ENCODE data around the gene TRPM2.

Gene TRPM2

GRCh38 chr21:44365967-44366585 is 12.7 kb downstream of the TRPM2 start:
- TF ChIP-seq CTCF (IDR thresholded peaks at IDR 0.05; ENCODE audit: borderline replicate concordance, insufficient read depth, low read depth, low read length) = no peak

GRCh38 chr21:44366586-44367211 is 13.3 kb downstream of the TRPM2 start:
- no peak overlapping the region for H3K4me3 ChIP-seq (ENCODE audit: low read depth, low read length)
- no peak for TF ChIP-seq CTCF (IDR thresholded peaks at IDR 0.05; ENCODE audit: borderline replicate concordance, insufficient read depth, low read depth, low read length)

More at GRCh38 chr21:44365967-44366585, 12.7 kb downstream of the TRPM2 start:
- no peak overlapping the region for H3K4me3 ChIP-seq (ENCODE audit: low read depth, low read length)

GRCh38 chr21:44368711-44369446 is 15.5 kb downstream of the TRPM2 start:
- no peak for TF ChIP-seq CTCF (IDR thresholded peaks at IDR 0.05; ENCODE audit: borderline replicate concordance, insufficient read depth, low read depth, low read length)
- H3K4me3 ChIP-seq (ENCODE audit: low read depth, low read length) = no peak overlapping the region

GRCh38 chr21:44370027-44370735 is 16.8 kb downstream of the TRPM2 start:
- no peak for TF ChIP-seq CTCF (IDR thresholded peaks at IDR 0.05; ENCODE audit: borderline replicate concordance, insufficient read depth, low read depth, low read length)
- no peak overlapping the region for H3K4me3 ChIP-seq (ENCODE audit: low read depth, low read length)

- no peak overlapping the region for H3K4me3 ChIP-seq (ENCODE audit: low read depth, low read length)
- no peak for TF ChIP-seq CTCF (IDR thresholded peaks at IDR 0.05; ENCODE audit: borderline replicate concordance, insufficient read depth, low read depth, low read length)
These were observed 17.5 kb downstream of the TRPM2 start for GRCh38 chr21:44370786-44371410.

- no peak overlapping the region for H3K4me3 ChIP-seq (ENCODE audit: low read depth, low read length)
- no peak for TF ChIP-seq CTCF (IDR thresholded peaks at IDR 0.05; ENCODE audit: borderline replicate concordance, insufficient read depth, low read depth, low read length)
These were observed 18.2 kb downstream of the TRPM2 start for GRCh38 chr21:44371596-44371995.

Measured in GM12875 (cell line).